Activated naive CD4-positive, alpha-beta T cell treated with anti-CD3 and anti-CD28 coated beads, Interleukin-2, amount 50 U/mL, for 72 hours (primary cell): ENCODE data around the gene DOCK6. TPM values are rescaled to one million over a fixed set of nuclear protein-coding genes. Genes with fewer than 3 reads are reported as not detected.
A peak's percentile ranks its signal among the peaks of the same experiment; 100 is the strongest.

ENCODE experiments used
- ATAC-seq, 2 donors: fragments of 150-1000 bp; cut with Tn5 transposase; 2 replicates each; pipeline ENCODE4 v1.10.0; 2021; ENCODE audit warnings: mild to moderate bottlenecking in 2 of 2, moderate library complexity in 2 of 2
- DNase-seq, 2 donors: peaks; one replicate each; pipeline ENCODE4 v3.0.0; 2021 to 2022; ENCODE audit warnings: low spot score in 2 of 2
- H3K27ac Mint-ChIP-seq, 2 donors: one replicate each; pipeline ENCODE4 v1.8.0; 2022; ENCODE audit warnings: mild to moderate bottlenecking in 2 of 2, mixed read lengths in 2 of 2
- H3K36me3 Mint-ChIP-seq, 2 donors: one replicate each; pipeline ENCODE4 v1.8.0; 2022; ENCODE audit warnings: mixed read lengths in 2 of 2
- H3K9me3 Mint-ChIP-seq, 2 donors: one replicate each; pipeline ENCODE4 v1.8.0; 2022; ENCODE audit warnings: mixed read lengths in 2 of 2
- total RNA-seq, 2 donors: library from RNA; stranded (reverse); gene quantifications; one replicate each; pipeline ENCODE4 v1.2.3, GENCODE V29; 2022

Gene DOCK6
- total RNA-seq, 2 donors from 2014 or later: 2.0 to 17.4 TPM

- ATAC-seq: peak; percentile 98 to 99
- H3K36me3 Mint-ChIP-seq: peaks cover 10 to 25% of the 10 kb centered on the region in 2 donors
These were observed 106.8 kb downstream of the DOCK6 start, which contains the start of gene SPC24 for GRCh38 chr19:11155373-11156120. Gene SPC24, minus strand, starts transcription at chr19:11155782. Its CDS starts 6 bp downstream, at chr19:11155776.

GRCh38 chr19:11154683-11155047 is 107.7 kb downstream of the DOCK6 start:
- no peak for DNase-seq
- Mint-ChIP-seq H3K36me3 (peaks cover 10 to 25% of the 10 kb centered on the region in 2 donors), H3K9me3 (no peaks in the 10 kb centered on the region), H3K27ac (peak overlapping the region; percentile 22 to 86)
- ATAC-seq: no peak

More at GRCh38 chr19:11155373-11156120, 106.8 kb downstream of the DOCK6 start, which contains the start of gene SPC24:
- peak; percentile 93 to 98 for DNase-seq
- Mint-ChIP-seq H3K9me3 (no peaks in the 10 kb centered on the region), H3K27ac (peak within 1 kb of the TSS; percentile 79 to 86)

GRCh38 chr19:11152318-11153062 is 109.8 kb downstream of the DOCK6 start:
- no peak for DNase-seq
- Mint-ChIP-seq H3K36me3 (peaks cover 10 to 35% of the 10 kb centered on the region in 2 donors), H3K27ac (no peak overlapping the region), H3K9me3 (no peaks in the 10 kb centered on the region)
- no peak for ATAC-seq

DNA sequence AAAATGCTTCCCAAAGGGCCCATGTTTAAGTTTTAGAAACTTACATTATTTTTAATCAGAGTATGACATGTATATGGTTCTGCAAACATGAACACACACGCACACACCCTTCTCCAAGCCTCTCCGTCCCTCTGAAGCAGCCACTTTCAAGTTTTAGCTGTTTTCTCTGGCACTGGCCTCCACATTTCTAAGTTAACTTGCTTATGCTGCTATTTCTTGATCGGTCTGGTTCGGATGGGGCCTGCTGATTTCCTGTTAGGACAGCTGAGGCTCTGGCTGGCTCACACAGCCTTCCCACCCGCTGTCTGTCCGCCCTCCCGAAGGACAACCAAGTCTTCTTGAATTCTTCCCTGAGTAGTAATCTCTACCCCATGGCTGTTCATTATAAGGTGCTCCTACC is 111.1 kb downstream of the DOCK6 start:
- H3K36me3 Mint-ChIP-seq: peaks cover 11 to 44% of the 10 kb centered on the region in 2 donors

More for the DNA sequence above, 111.1 kb downstream of the DOCK6 start:
- ATAC-seq: no peak
- no peaks in the 10 kb centered on the region for H3K9me3 Mint-ChIP-seq
- peak overlapping the region in 1 of 2 donors; percentile 57 for H3K27ac Mint-ChIP-seq
- no peak for DNase-seq

Other genes starting within 250 kb of the DOCK6 start
- 10 to 100 TPM; 53.0 to 66.6 TPM for gene LDLR, start 173.1 kb downstream of the DOCK6 start, total RNA-seq
- gene SPC24, start 106.7 kb downstream of the DOCK6 start, total RNA-seq: 10 to 100 TPM; 48.7 to 86.4 TPM
- 1 to 10 TPM; 1.6 to 5.5 TPM for gene KANK2, start 65.0 kb downstream of the DOCK6 start, total RNA-seq
- gene ANGPTL8, start 22.9 kb downstream of the DOCK6 start, total RNA-seq: not detected
- not detected for gene TSPAN16, start 33.6 kb upstream of the DOCK6 start, total RNA-seq
- gene RAB3D, start 77.1 kb upstream of the DOCK6 start, total RNA-seq: 10 to 100 TPM in 1 of 2 donors, 1 to 10 TPM in 1; 3.9 to 19.3 TPM
- gene TMEM205, start 83.7 kb upstream of the DOCK6 start, total RNA-seq: 10 to 100 TPM; 29.9 to 36.4 TPM
- 10 to 100 TPM; 16.6 to 28.8 TPM for gene CCDC159, start 84.0 kb upstream of the DOCK6 start, total RNA-seq
- 1 to 10 TPM; 4.4 to 7.9 TPM for gene PLPPR2, start 92.9 kb upstream of the DOCK6 start, total RNA-seq
- gene SWSAP1, start 112.1 kb upstream of the DOCK6 start, total RNA-seq: 1 to 10 TPM; 1.9 to 2.2 TPM
- gene EPOR, start 121.8 kb upstream of the DOCK6 start, total RNA-seq: 10 to 100 TPM in 1 of 2 donors, 1 to 10 TPM in 1; 7.9 to 14.1 TPM
- gene RGL3, start 156.8 kb upstream of the DOCK6 start, total RNA-seq: not detected
- gene ODAD3, start 172.6 kb upstream of the DOCK6 start, total RNA-seq: under 1 TPM; 0.30 to 0.95 TPM
- 100 to 1,000 TPM; 272 to 285 TPM for gene PRKCSH, start 173.1 kb upstream of the DOCK6 start, total RNA-seq
- not detected for gene ELAVL3, start 218.5 kb upstream of the DOCK6 start, total RNA-seq
- gene ZNF653, start 243.3 kb upstream of the DOCK6 start, total RNA-seq: 10 to 100 TPM; 10.3 to 20.3 TPM